ENCODE data around the gene RPS6KA2. TPM values are rescaled to one million over a fixed set of nuclear protein-coding genes. Genes with fewer than 3 reads are reported as not detected.
A peak's percentile ranks its signal among the peaks of the same experiment; 100 is the strongest.

The RPS6KA2 gene
- total RNA-seq, 1 donor from 2014 or later = 12.3 TPM

- H3K36me3 Mint-ChIP-seq = no peaks in the 10 kb centered on the region
- peak overlapping the region; percentile 75 for H3K4me3 Mint-ChIP-seq
- H3K27ac Mint-ChIP-seq = peak overlapping the region; percentile 56
- peak in 1 of 2 experiments; percentile 52 for DNase-seq (ENCODE audit: low spot score in 2 of 2, unreplicated experiment in 2 of 2)
- TF ChIP-seq CTCF (IDR thresholded peaks at IDR 0.05; ENCODE audit: unreplicated experiment) = no peak
- H3K9me3 Mint-ChIP-seq = no peaks in the 10 kb centered on the region
- peaks cover 37% of the 10 kb centered on the region for H3K27me3 Mint-ChIP-seq (ENCODE audit: low read depth)
- H3K4me1 Mint-ChIP-seq = peaks cover 27% of the 10 kb centered on the region
These were observed 646 bp downstream of the RPS6KA2 start for GRCh38 chr6:166626177-166627032.

- Mint-ChIP-seq H3K36me3 (no peaks in the 10 kb centered on the region), H3K4me3 (peak overlapping the region; percentile 75), H3K27ac (no peak overlapping the region), H3K27me3 (ENCODE audit: low read depth) (peaks cover 30% of the 10 kb centered on the region), H3K9me3 (no peaks in the 10 kb centered on the region), H3K4me1 (peaks cover 36% of the 10 kb centered on the region)
- no peak for TF ChIP-seq CTCF (IDR thresholded peaks at IDR 0.05; ENCODE audit: unreplicated experiment)
- DNase-seq (ENCODE audit: low spot score in 2 of 2, unreplicated experiment in 2 of 2) = no peak
These were observed 1.7 kb downstream of the RPS6KA2 start for GRCh38 chr6:166625356-166625755.

- Mint-ChIP-seq H3K4me1 (peaks cover 47% of the 10 kb centered on the region), H3K27ac (no peak overlapping the region), H3K36me3 (no peaks in the 10 kb centered on the region), H3K4me3 (no peak overlapping the region), H3K27me3 (ENCODE audit: low read depth) (peaks cover 19% of the 10 kb centered on the region), H3K9me3 (no peaks in the 10 kb centered on the region)
- DNase-seq (ENCODE audit: low spot score in 2 of 2, unreplicated experiment in 2 of 2) = no peak
- no peak for TF ChIP-seq CTCF (IDR thresholded peaks at IDR 0.05; ENCODE audit: unreplicated experiment)
These were observed 2.8 kb downstream of the RPS6KA2 start for GRCh38 chr6:166624275-166624674.

GRCh38 chr6:166623318-166623717, 3.7 kb downstream of the RPS6KA2 start:
- Mint-ChIP-seq H3K4me3 (no peak overlapping the region), H3K36me3 (peaks cover 2% of the 10 kb centered on the region), H3K27ac (no peak overlapping the region), H3K27me3 (ENCODE audit: low read depth) (peaks cover 11% of the 10 kb centered on the region), H3K9me3 (no peaks in the 10 kb centered on the region), H3K4me1 (peaks cover 48% of the 10 kb centered on the region)
- no peak for DNase-seq (ENCODE audit: low spot score in 2 of 2, unreplicated experiment in 2 of 2)
- TF ChIP-seq CTCF (IDR thresholded peaks at IDR 0.05; ENCODE audit: unreplicated experiment) = no peak

GRCh38 chr6:166621114-166621540, 5.9 kb downstream of the RPS6KA2 start:
- Mint-ChIP-seq H3K9me3 (no peaks in the 10 kb centered on the region), H3K36me3 (peaks cover 4% of the 10 kb centered on the region), H3K27ac (no peak overlapping the region), H3K4me1 (peaks cover 49% of the 10 kb centered on the region), H3K27me3 (ENCODE audit: low read depth) (peaks cover 6% of the 10 kb centered on the region), H3K4me3 (no peak overlapping the region)
- no peak for DNase-seq (ENCODE audit: low spot score in 2 of 2, unreplicated experiment in 2 of 2)
- no peak for TF ChIP-seq CTCF (IDR thresholded peaks at IDR 0.05; ENCODE audit: unreplicated experiment)

All from mesothelial cell of epicardium (in vitro differentiated cells).